NCI-H1092 (cell line): Measurements from ENCODE around the gene IFRD1.

ENCODE experiments used
- DNase-seq: peaks from one replicate; lab custom pipeline; 2025; lab: John Stamatoyannopoulos, UW

IFRD1 gene

GRCh38 chr7:112449902-112450806 is at the start of gene IFRD1:
Gene IFRD1 (plus strand): TSS chr7:112450460. CDS start chr7:112450689, 229 bp downstream.
- peak; percentile 99 for DNase-seq

GRCh38 chr7:112404321-112404720 is 45.9 kb upstream of the IFRD1 start:
- DNase-seq: no peak

GRCh38 chr7:112405286-112405685 is 45.0 kb upstream of the IFRD1 start:
- DNase-seq: no peak

GRCh38 chr7:112407261-112407660 is 43.0 kb upstream of the IFRD1 start:
- no peak for DNase-seq

GRCh38 chr7:112410092-112410491 is 40.2 kb upstream of the IFRD1 start:
- no peak for DNase-seq

GRCh38 chr7:112411186-112411795 is 39.0 kb upstream of the IFRD1 start:
- peak; percentile 36 for DNase-seq

- peak; percentile 52 for DNase-seq
These were observed 35.3 kb upstream of the IFRD1 start for GRCh38 chr7:112414855-112415490.

GRCh38 chr7:112416127-112416526 is 34.1 kb upstream of the IFRD1 start:
- DNase-seq: no peak

GRCh38 chr7:112419543-112420130 is 30.6 kb upstream of the IFRD1 start:
- no peak for DNase-seq

- DNase-seq: no peak
These were observed 29.9 kb upstream of the IFRD1 start for GRCh38 chr7:112420236-112420861.

GRCh38 chr7:112421666-112422486 is 28.4 kb upstream of the IFRD1 start:
- DNase-seq: no peak

GRCh38 chr7:112422842-112423496 is 27.3 kb upstream of the IFRD1 start:
- no peak for DNase-seq

- DNase-seq: no peak
These were observed 26.3 kb upstream of the IFRD1 start for GRCh38 chr7:112423987-112424386.

GRCh38 chr7:112427984-112428383 is 22.3 kb upstream of the IFRD1 start:
- DNase-seq: no peak

GRCh38 chr7:112428715-112429114 is 21.5 kb upstream of the IFRD1 start:
- DNase-seq: no peak

GRCh38 chr7:112430649-112431048 is 19.6 kb upstream of the IFRD1 start:
- DNase-seq: no peak

GRCh38 chr7:112431803-112432202 is 18.5 kb upstream of the IFRD1 start:
- no peak for DNase-seq

- DNase-seq: no peak
These were observed 17.0 kb upstream of the IFRD1 start for GRCh38 chr7:112433289-112433688.

- DNase-seq: no peak
These were observed 13.2 kb upstream of the IFRD1 start for GRCh38 chr7:112437072-112437471.

- no peak for DNase-seq
These were observed 10.8 kb upstream of the IFRD1 start for GRCh38 chr7:112439476-112439875.

GRCh38 chr7:112442210-112442609 is 8.1 kb upstream of the IFRD1 start:
- DNase-seq: no peak
